Fibroblast of skin of right quadriceps (primary cell): ENCODE results near the gene EPB41L2.
"Not testable (repeated sequence)": the region's sequence is repeated elsewhere in the genome, so short reads cannot be mapped to it uniquely, and the experiment has no call there.

ENCODE experiments used
- DNase-seq: peaks from one replicate; pipeline ENCODE4 v3.0.0-alpha.2; 2013

The EPB41L2 gene

GRCh38 chr6:131033631-131034030, 29.4 kb downstream of the EPB41L2 start:
- no peak for DNase-seq

GRCh38 chr6:131029626-131030297, 33.3 kb downstream of the EPB41L2 start:
- DNase-seq = peak; percentile 67

- no peak for DNase-seq
Measured at GRCh38 chr6:131027326-131027725, 35.7 kb downstream of the EPB41L2 start.

GRCh38 chr6:131026243-131026642, 36.8 kb downstream of the EPB41L2 start:
- DNase-seq = no peak

GRCh38 chr6:131024565-131024964, 38.5 kb downstream of the EPB41L2 start:
- DNase-seq = no peak

- DNase-seq = peak; percentile 60
Measured at GRCh38 chr6:131023834-131024504, 39.1 kb downstream of the EPB41L2 start.

- no peak for DNase-seq
Measured at GRCh38 chr6:131022691-131023090, 40.4 kb downstream of the EPB41L2 start.

GRCh38 chr6:131017962-131018361, 45.1 kb downstream of the EPB41L2 start:
- DNase-seq = no peak

GRCh38 chr6:131015630-131016263, 47.3 kb downstream of the EPB41L2 start:
- peak; percentile 46 for DNase-seq

- no peak for DNase-seq
Measured at GRCh38 chr6:131015025-131015591, 47.9 kb downstream of the EPB41L2 start.

GRCh38 chr6:131014080-131014776, 48.8 kb downstream of the EPB41L2 start:
- DNase-seq = no peak

GRCh38 chr6:131013495-131013894, 49.5 kb downstream of the EPB41L2 start:
- DNase-seq = peak; percentile 90

GRCh38 chr6:131009790-131010189, 53.3 kb downstream of the EPB41L2 start:
- DNase-seq = no peak

GRCh38 chr6:131008965-131009364, 54.1 kb downstream of the EPB41L2 start:
- DNase-seq = not testable (repeated sequence)

- not testable (repeated sequence) for DNase-seq
Measured at GRCh38 chr6:131007964-131008363, 55.1 kb downstream of the EPB41L2 start.

- no peak for DNase-seq
Measured at GRCh38 chr6:131007286-131007685, 55.8 kb downstream of the EPB41L2 start.

GRCh38 chr6:131005439-131006016, 57.5 kb downstream of the EPB41L2 start:
- no peak for DNase-seq

GRCh38 chr6:131004936-131005335, 58.1 kb downstream of the EPB41L2 start:
- no peak for DNase-seq

GRCh38 chr6:131004387-131004755, 58.7 kb downstream of the EPB41L2 start:
- DNase-seq = no peak

- DNase-seq = no peak
Measured at GRCh38 chr6:131003488-131004386, 59.3 kb downstream of the EPB41L2 start.

GRCh38 chr6:131002661-131002980, 60.4 kb downstream of the EPB41L2 start:
- DNase-seq = no peak
